SK-N-SH treated with all-trans-retinoic acid at 6 μM for 48 hours (cell line): Measurements from ENCODE around the gene LRMDA.

ENCODE experiments used
- SNAI2 ChIP-seq: fragments of 250-450 bp; sonication (Bioruptor Pico); IDR thresholded peaks from 2 replicates; pipeline ENCODE4 v1.5.0; 2020; ENCODE audit warnings: mild to moderate bottlenecking, moderate library complexity
- TSHZ2 ChIP-seq: fragments of 250-450 bp; sonication (Bioruptor Pico); IDR thresholded peaks from 2 replicates; pipeline ENCODE4 v1.5.0; 2020; ENCODE audit warnings: mild to moderate bottlenecking, moderate library complexity
- ZC3H10 ChIP-seq: fragments of 250-450 bp; sonication (Bioruptor Pico); IDR thresholded peaks from 2 replicates; pipeline ENCODE4 v1.5.1; 2021; ENCODE audit warnings: mild to moderate bottlenecking, moderate library complexity
- TF ChIP-seq, protein P1 (sequence below): fragments of 250-450 bp; sonication (Bioruptor Pico); IDR thresholded peaks from 2 replicates; pipeline ENCODE4 v1.5.1; 2020; ENCODE audit warnings: low read depth, mild to moderate bottlenecking, moderate library complexity

DNA sequence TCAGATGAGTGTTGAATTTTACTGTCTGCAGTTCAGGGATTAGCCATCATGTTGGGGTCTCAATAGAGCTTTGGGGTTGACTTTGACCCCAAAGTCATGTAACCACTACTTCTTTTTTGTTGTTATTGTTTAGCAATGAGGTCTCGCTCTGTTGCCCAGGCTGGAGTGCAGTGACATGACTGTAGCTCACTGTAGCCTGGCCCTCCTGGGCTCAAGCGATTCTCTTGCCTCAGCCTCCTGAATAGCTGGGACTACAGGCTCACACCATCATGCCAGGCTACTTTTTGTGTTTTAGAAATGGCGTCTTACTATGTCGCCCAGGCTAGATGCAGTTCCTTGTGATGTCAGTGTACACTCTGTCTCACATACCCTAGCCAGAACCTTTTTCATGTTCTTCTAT lies 598.4 kb downstream of the LRMDA start:
- TF ChIP-seq, protein P1, sequence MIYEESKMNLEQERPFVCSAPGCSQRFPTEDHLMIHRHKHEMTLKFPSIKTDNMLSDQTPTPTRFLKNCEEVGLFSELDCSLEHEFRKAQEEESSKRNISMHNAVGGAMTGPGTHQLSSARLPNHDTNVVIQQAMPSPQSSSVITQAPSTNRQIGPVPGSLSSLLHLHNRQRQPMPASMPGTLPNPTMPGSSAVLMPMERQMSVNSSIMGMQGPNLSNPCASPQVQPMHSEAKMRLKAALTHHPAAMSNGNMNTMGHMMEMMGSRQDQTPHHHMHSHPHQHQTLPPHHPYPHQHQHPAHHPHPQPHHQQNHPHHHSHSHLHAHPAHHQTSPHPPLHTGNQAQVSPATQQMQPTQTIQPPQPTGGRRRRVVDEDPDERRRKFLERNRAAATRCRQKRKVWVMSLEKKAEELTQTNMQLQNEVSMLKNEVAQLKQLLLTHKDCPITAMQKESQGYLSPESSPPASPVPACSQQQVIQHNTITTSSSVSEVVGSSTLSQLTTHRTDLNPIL (CRISPR knock-in tag): no peak
- TF ChIP-seq TSHZ2 (CRISPR knock-in tag) (no peak), SNAI2 (no peak), ZC3H10 (CRISPR knock-in tag) (no peak)
